HCT116 (cell line): ENCODE data around the gene CRK. TPM values are rescaled to one million over a fixed set of nuclear protein-coding genes. Genes with fewer than 3 reads are reported as not detected.

Experiments used
- ATAC-seq: fragments of 200-7000 bp; cut with Tn5 transposase; 2 replicates; pipeline ENCODE4 v1.9.1; 2020; ENCODE audit warnings: mild to moderate bottlenecking, moderate library complexity
- BruUV-seq: library from RNA; stranded (reverse); fragments of 400-500 nt; replicated peaks from 2 replicates; lab custom pipeline; 2021; lab: Mats Ljungman, UMichigan
- CTCF ChIA-PET: fragments of 300-600 bp; sonication (Branson Sonifier 250); formaldehyde crosslinking; loops from one replicate; lab custom pipeline; 2021; ENCODE audit warnings: antibody characterized with exemption; lab: Charles Lee
- POLR2A ChIA-PET: fragments of 300-600, 350-600 bp; sonication (Branson Sonifier 250); formaldehyde crosslinking; loops from one replicate; lab custom pipeline; 2021; ENCODE audit warnings: antibody characterized with exemption; lab: Charles Lee
- RAD21 ChIA-PET, 2 experiments: fragments of 300-600 bp; sonication (Branson Sonifier 250); formaldehyde crosslinking; loops; one replicate each; lab custom pipeline; 2023; ENCODE audit warnings: low total read pairs in 2 of 2; ENCODE audit not compliant: uncharacterized antibody in 2 of 2, unreplicated experiment in 2 of 2, low non-redundant PET in 1 of 2; lab: Charles Lee
- DNase-seq: peaks from one replicate; pipeline ENCODE4 v3.0.0-alpha.2; 2010; ENCODE audit warnings: low read depth, low spot score
- H2AFZ ChIP-seq: fragments of 200-600 bp; shearing (Covaris generic), sonication (generic); 2 replicates; pipeline ENCODE4 v1.6.1; 2017; ENCODE audit warnings: low read depth, mixed run types, mixed read lengths, antibody characterized with exemption, low read length; ENCODE audit not compliant: poor library complexity, severe bottlenecking
- H3K27ac ChIP-seq: 2 replicates; pipeline ENCODE4 v1.5.1; 2012; ENCODE audit warnings: low read depth, low read length
- H3K27me3 ChIP-seq: fragments of 200-600 bp; sonication (generic); 2 replicates; pipeline ENCODE4 v1.6.1; 2016; ENCODE audit warnings: mixed run types, low read length, mixed read lengths; ENCODE audit not compliant: insufficient read depth
- H3K36me3 ChIP-seq, 2 experiments: fragments of 200-500 bp in 1 of 2; fragments of 200-600 bp in 1 of 2; sonication (Bioruptor generic) in 1 of 2; sonication (generic) in 1 of 2; 2 replicates each; pipeline versions ENCODE4 v1.5.1 to v1.6.1; 2014 to 2016; ENCODE audit warnings: low read length in 2 of 2, inconsistent platforms in 1 of 2, mixed read lengths in 1 of 2, mixed run types in 1 of 2; ENCODE audit not compliant: insufficient read depth in 2 of 2, control insufficient read depth in 1 of 2
- H3K4me1 ChIP-seq, 2 experiments: fragments of 200-600 bp in 1 of 2; sonication (generic) in 1 of 2; 2 replicates each; pipeline versions ENCODE4 v1.5.1 to v1.6.1; 2012 to 2017; ENCODE audit warnings: low read length in 2 of 2, inconsistent platforms in 1 of 2, mild to moderate bottlenecking in 1 of 2, mixed read lengths in 1 of 2, mixed run types in 1 of 2, moderate library complexity in 1 of 2; ENCODE audit not compliant: insufficient read depth in 2 of 2, control insufficient read depth in 1 of 2
- H3K4me2 ChIP-seq: fragments of 200-600 bp; sonication (generic); 2 replicates; pipeline ENCODE4 v1.6.1; 2017; ENCODE audit warnings: mixed run types, low read length, mixed read lengths
- H3K4me3 ChIP-seq, 2 experiments: fragments of 200-600 bp in 1 of 2; sonication (generic) in 1 of 2; replicated peaks in 1 of 2; 2 replicates each; pipeline ENCODE4 v1.5.1; 2011 to 2016; ENCODE audit warnings: low read length in 2 of 2, control low read depth in 1 of 2, low read depth in 1 of 2, mild to moderate bottlenecking in 1 of 2, mixed read lengths in 1 of 2, mixed run types in 1 of 2
- H3K79me2 ChIP-seq: fragments of 200-600 bp; sonication (generic); 2 replicates; pipeline ENCODE4 v1.6.1; 2017; ENCODE audit warnings: mild to moderate bottlenecking, mixed run types, low read length, moderate library complexity, mixed read lengths; ENCODE audit not compliant: insufficient read depth
- H3K9ac ChIP-seq: fragments of 200-600 bp; sonication (generic); 2 replicates; pipeline ENCODE4 v1.6.1; 2016; ENCODE audit warnings: low read length, mixed read lengths
- H3K9me2 ChIP-seq: fragments of 200-600 bp; sonication (generic), shearing (Covaris generic); 2 replicates; pipeline ENCODE4 v1.6.1; 2017; ENCODE audit warnings: mixed run types, mild to moderate bottlenecking, moderate library complexity; ENCODE audit not compliant: insufficient read depth
- H3K9me3 ChIP-seq, 2 experiments: fragments of 200-500 bp in 1 of 2; fragments of 200-600 bp in 1 of 2; sonication (Bioruptor generic) in 1 of 2; sonication (generic) in 1 of 2; 2 replicates each; pipeline ENCODE4 v1.6.1; 2014 to 2017; ENCODE audit warnings: low read length in 2 of 2, mixed read lengths in 2 of 2, inconsistent platforms in 1 of 2, low read depth in 1 of 2, mild to moderate bottlenecking in 1 of 2, mixed run types in 1 of 2, moderate library complexity in 1 of 2; ENCODE audit not compliant: control insufficient read depth in 1 of 2, insufficient read depth in 1 of 2
- H4K20me1 ChIP-seq: fragments of 200-600 bp; sonication (generic), shearing (Covaris generic); 2 replicates; pipeline ENCODE4 v1.6.1; 2017; ENCODE audit warnings: mixed run types, mild to moderate bottlenecking, moderate library complexity; ENCODE audit not compliant: insufficient read depth
- CBX3 ChIP-seq: IDR thresholded peaks from 2 replicates; pipeline ENCODE4 v1.6.1; 2012; ENCODE audit warnings: low read depth
- CEBPB ChIP-seq: IDR thresholded peaks from 2 replicates; pipeline ENCODE4 v1.6.1; 2012; ENCODE audit warnings: low read depth
- EZH2 ChIP-seq: fragments of 200-600 bp; sonication (generic); IDR thresholded peaks from 2 replicates; pipeline ENCODE4 v1.6.1; 2017; ENCODE audit warnings: antibody characterized with exemption, mixed run types
- FOSL1 ChIP-seq: IDR thresholded peaks from 2 replicates; pipeline ENCODE4 v1.6.1; 2012; ENCODE audit warnings: low read depth
- JUND ChIP-seq: IDR thresholded peaks from 2 replicates; pipeline ENCODE4 v1.6.1; 2012
- MAX ChIP-seq: IDR thresholded peaks from 2 replicates; pipeline ENCODE4 v1.6.1; 2012
- RAD21 ChIP-seq: IDR thresholded peaks from 2 replicates; pipeline ENCODE4 v1.6.1; 2012; ENCODE audit warnings: low read depth, mild to moderate bottlenecking
- SP1 ChIP-seq: IDR thresholded peaks from 2 replicates; pipeline ENCODE4 v1.6.1; 2012; ENCODE audit warnings: low read depth
- SRF ChIP-seq: IDR thresholded peaks from 2 replicates; pipeline ENCODE4 v1.6.1; 2012; ENCODE audit warnings: low read depth
- ZNF274 ChIP-seq: fragments of 200-500 bp; sonication (Bioruptor generic); IDR thresholded peaks from 2 replicates; pipeline ENCODE4 v1.6.1; 2014; ENCODE audit warnings: mild to moderate bottlenecking, low read depth, low read length, inconsistent platforms
- intact Hi-C: fragments of 100-400 bp; cut with micrococcal nuclease; formaldehyde crosslinking; loops from 2 replicates; pipeline ENCODE4 v1.10.0; 2022
- total RNA-seq: library from RNA; stranded (reverse); gene quantifications from one replicate; pipeline ENCODE4 v1.2.1, GENCODE V29; 2021; ENCODE audit not compliant: unreplicated experiment
- TF ChIP-seq, protein P1 (sequence below), 3 experiments: fragments of 200-600 bp in 1 of 3; sonication (generic) in 1 of 3; IDR thresholded peaks in 2 of 3; conservative IDR thresholded peaks in 1 of 3; 2 replicates each; pipeline ENCODE4 v1.5.1; 2012 to 2017; ENCODE audit warnings: low read depth in 2 of 3, low read length in 2 of 3, antibody characterized with exemption in 1 of 3, borderline replicate concordance in 1 of 3, control low read depth in 1 of 3, mild to moderate bottlenecking in 1 of 3, mixed read lengths in 1 of 3, mixed run types in 1 of 3, moderate library complexity in 1 of 3; ENCODE audit not compliant: insufficient read depth in 1 of 3

CRK gene
- total RNA-seq, 1 experiment from 2014 or later: 55.5 TPM

GRCh38 chr17:1470755-1471462, 14.9 kb upstream of the CRK start:
- Histone ChIP-seq H3K4me1 (no peaks in the 10 kb centered on the region), H3K9me2 (no peaks in the 10 kb centered on the region), H3K79me2 (peaks cover 4% of the 10 kb centered on the region; the same call in 1 of the 2 replicates), H3K27me3 (no peaks in the 10 kb centered on the region), H3K36me3 (peaks cover 12 to 43% of the 10 kb centered on the region in 2 experiments; a peak in 3 of 4 replicates), H3K9me3 (no peaks in the 10 kb centered on the region), H3K4me3 (no peak overlapping the region), H3K9ac (no peak overlapping the region), H3K4me2 (no peak overlapping the region), H2AFZ (no peak overlapping the region), H4K20me1 (no peaks in the 10 kb centered on the region), H3K27ac (no peak overlapping the region)
- RAD21 ChIA-PET: no interaction called here
- CTCF ChIA-PET: no interaction called here
- ATAC-seq (no peak), DNase-seq (no peak)
- intact Hi-C loops: no loop called here
- POLR2A ChIA-PET: interaction anchor here (1.9 kb wide), 1 partner anchor 8 kb away, joined by 8 read pairs; no protein-coding TSS in a partner anchor
- TF ChIP-seq ZNF274: no peak
- no peak for TF ChIP-seq FOSL1
- TF ChIP-seq CBX3: no peak
- TF ChIP-seq SRF: no peak
- no peak for TF ChIP-seq SP1
- no peak for TF ChIP-seq JUND
- no peak for TF ChIP-seq CEBPB
- no peak for TF ChIP-seq RAD21
- TF ChIP-seq, protein P1, sequence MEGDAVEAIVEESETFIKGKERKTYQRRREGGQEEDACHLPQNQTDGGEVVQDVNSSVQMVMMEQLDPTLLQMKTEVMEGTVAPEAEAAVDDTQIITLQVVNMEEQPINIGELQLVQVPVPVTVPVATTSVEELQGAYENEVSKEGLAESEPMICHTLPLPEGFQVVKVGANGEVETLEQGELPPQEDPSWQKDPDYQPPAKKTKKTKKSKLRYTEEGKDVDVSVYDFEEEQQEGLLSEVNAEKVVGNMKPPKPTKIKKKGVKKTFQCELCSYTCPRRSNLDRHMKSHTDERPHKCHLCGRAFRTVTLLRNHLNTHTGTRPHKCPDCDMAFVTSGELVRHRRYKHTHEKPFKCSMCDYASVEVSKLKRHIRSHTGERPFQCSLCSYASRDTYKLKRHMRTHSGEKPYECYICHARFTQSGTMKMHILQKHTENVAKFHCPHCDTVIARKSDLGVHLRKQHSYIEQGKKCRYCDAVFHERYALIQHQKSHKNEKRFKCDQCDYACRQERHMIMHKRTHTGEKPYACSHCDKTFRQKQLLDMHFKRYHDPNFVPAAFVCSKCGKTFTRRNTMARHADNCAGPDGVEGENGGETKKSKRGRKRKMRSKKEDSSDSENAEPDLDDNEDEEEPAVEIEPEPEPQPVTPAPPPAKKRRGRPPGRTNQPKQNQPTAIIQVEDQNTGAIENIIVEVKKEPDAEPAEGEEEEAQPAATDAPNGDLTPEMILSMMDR (IDR thresholded peaks at IDR 0.05 in 2 of 3, conservative IDR thresholded peaks at IDR 0.05 in 1 of 3; ENCODE audit: borderline replicate concordance in 1 of 3, insufficient read depth in 1 of 3, low read depth in 2 of 3, low read length in 2 of 3): no peak
- no peak for TF ChIP-seq MAX
- no peak for TF ChIP-seq EZH2
- no TSS peak for BruUV-seq
